C4-2B (cell line): ENCODE results near the gene OPCML.

Experiments
- ZFX ChIP-seq: fragments of 450-650 bp; IDR thresholded peaks from 2 replicates; pipeline ENCODE4 v1.6.1; 2017
- TF ChIP-seq, protein P1 (sequence below): fragments of 450-650 bp; conservative IDR thresholded peaks from 2 replicates; pipeline ENCODE4 v1.5.1; 2017; ENCODE audit warnings: mild to moderate bottlenecking

- TF ChIP-seq, protein P1, sequence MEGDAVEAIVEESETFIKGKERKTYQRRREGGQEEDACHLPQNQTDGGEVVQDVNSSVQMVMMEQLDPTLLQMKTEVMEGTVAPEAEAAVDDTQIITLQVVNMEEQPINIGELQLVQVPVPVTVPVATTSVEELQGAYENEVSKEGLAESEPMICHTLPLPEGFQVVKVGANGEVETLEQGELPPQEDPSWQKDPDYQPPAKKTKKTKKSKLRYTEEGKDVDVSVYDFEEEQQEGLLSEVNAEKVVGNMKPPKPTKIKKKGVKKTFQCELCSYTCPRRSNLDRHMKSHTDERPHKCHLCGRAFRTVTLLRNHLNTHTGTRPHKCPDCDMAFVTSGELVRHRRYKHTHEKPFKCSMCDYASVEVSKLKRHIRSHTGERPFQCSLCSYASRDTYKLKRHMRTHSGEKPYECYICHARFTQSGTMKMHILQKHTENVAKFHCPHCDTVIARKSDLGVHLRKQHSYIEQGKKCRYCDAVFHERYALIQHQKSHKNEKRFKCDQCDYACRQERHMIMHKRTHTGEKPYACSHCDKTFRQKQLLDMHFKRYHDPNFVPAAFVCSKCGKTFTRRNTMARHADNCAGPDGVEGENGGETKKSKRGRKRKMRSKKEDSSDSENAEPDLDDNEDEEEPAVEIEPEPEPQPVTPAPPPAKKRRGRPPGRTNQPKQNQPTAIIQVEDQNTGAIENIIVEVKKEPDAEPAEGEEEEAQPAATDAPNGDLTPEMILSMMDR = no peak
- no peak for TF ChIP-seq ZFX
Observed at GRCh38 chr11:133524488-133524887, 7.8 kb downstream of the OPCML start.
